ENCODE data around the gene PPIF.
A peak's percentile ranks its signal among the peaks of the same experiment; 100 is the strongest.

The PPIF gene

DNA sequence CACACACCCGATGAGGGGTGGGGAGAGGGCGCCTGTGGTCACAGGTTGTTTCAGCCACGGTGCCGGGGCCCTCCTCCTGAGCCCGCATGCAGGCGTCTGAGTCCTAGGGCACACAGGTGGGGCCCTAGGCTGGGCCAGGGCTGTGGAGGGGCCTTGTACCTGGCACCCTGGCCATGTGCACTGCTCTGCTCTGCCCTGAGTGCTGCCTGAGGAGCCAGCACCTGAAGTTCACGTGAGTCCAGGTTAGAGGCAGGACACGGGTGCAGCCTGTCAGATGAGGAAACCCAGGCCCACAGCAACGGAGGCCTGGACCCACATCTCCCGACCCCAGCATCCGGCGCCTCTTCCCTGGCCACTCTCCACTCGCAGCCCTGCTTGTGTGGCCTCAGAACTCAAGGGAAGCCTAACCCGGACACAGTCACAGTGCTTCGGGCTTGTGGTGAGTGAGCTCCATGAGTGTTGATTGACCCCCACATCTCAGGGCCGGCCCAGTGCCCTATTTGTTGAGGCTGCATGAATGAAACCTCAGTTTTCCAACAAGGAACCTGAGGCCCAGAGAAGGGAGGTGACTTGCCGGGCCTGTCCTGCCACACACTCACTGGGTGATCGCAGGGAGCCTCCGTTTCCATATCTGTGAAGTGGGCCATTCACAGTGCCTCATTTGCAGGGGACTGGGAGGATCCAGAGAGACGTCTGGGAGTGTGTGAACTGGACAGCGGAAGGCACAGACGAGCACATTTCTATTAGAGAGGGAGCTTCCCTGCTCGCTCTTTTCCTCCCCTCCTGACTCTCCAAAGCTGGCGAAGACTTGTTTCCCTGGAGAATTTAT, 39.6 kb downstream of the PPIF start:
- DNase-seq (ENCODE audit: low read depth in 2 of 2) = no peak

GRCh38 chr10:79387466-79387973, 40.3 kb downstream of the PPIF start:
- no peak for DNase-seq (ENCODE audit: low read depth in 2 of 2)

DNA sequence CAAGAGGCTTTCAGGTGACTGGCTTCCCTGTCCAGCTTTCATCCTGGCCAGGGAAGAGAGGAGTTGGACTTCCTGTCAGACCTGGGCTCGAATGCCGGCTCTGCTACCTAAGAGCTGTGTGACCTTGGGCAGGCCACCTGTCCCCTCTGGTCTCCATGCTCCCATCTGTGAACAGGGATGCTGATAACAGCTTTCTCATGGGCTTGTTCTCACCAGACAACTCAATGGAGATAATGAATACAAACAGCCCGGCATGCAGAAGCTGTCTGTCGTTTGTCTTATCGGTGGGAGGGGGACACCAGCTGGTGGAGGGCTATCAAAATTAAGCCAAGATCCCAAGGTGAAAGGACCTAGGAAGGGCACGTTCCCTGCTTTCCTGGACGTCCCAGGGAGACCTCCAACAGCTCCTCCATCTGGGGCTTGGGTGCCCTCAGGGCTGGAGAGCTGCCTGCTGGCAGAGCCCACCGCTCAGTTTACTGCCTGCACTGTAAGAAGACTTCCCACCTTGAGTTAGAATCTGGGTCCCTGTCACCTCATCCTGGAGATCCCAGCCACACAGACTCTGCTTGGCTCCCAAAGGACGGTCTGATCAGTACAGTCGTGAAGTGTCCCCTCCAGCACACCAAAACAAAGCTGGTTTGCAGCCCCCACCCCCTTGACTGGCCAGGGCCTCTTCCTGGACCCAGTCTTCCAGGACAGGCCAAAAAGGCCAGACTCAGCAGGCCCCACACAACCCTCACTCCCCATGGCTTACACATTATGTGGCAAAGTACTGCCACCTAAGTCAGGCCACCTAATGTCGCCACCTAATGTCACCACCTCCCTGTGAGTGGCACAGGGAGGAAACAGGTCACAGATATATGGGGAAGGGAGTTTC, 40.9 kb downstream of the PPIF start:
- no peak for DNase-seq (ENCODE audit: low read depth in 2 of 2)

DNA sequence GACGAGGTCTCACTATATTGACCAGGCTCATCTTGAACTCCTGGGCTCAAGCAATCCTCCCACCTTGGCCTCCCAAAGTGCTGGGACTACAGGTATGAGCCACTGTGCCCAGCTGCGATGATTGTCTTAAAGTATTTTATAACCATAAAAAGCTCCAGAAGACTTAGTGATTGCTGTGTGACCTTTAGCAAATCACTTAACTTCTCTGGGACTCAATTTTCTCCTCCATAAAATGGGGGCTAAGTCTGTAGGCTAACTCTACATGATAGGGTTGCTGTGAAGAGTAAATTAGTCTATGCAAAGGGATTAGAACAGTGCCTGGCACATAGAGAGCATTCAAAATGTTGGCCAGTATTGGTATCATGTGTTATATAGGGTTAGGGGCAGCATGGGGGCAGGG, 42.8 kb downstream of the PPIF start:
- no peak for DNase-seq (ENCODE audit: low read depth in 2 of 2)

DNA sequence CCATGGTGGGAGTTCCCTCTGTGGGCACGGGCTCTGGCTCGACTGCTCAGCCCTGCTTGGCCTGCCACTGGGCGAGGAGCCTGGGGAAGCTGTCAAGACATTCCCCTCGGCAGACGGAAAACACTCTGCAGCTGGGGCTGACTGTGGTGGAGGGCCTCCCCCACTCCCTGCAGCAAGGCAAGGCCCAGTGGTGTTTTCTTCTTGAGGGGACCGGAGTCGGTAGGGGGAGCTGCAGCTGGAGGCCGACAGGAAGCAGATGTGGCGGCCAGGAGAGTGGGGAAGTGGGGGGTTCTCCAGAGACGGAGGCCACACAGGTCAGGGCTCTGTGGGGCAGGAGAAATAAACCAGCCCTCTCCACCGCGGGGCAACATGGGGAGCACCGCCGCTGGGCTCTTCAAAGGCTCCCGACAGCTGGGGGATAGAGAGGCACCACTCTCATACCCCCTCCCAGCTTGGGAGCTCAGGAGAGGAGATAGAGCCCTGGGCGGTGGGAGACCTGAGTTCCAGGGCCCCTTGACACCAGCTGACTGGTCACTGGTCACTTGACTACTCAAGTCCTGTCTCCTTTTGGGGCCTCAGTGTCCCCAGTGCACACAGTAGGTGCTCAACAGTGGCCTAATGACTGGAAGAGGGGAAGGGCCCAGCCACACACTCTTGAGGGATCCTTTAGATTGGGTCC, 43.4 kb downstream of the PPIF start:
- no peak for DNase-seq (ENCODE audit: low read depth in 2 of 2)

DNA sequence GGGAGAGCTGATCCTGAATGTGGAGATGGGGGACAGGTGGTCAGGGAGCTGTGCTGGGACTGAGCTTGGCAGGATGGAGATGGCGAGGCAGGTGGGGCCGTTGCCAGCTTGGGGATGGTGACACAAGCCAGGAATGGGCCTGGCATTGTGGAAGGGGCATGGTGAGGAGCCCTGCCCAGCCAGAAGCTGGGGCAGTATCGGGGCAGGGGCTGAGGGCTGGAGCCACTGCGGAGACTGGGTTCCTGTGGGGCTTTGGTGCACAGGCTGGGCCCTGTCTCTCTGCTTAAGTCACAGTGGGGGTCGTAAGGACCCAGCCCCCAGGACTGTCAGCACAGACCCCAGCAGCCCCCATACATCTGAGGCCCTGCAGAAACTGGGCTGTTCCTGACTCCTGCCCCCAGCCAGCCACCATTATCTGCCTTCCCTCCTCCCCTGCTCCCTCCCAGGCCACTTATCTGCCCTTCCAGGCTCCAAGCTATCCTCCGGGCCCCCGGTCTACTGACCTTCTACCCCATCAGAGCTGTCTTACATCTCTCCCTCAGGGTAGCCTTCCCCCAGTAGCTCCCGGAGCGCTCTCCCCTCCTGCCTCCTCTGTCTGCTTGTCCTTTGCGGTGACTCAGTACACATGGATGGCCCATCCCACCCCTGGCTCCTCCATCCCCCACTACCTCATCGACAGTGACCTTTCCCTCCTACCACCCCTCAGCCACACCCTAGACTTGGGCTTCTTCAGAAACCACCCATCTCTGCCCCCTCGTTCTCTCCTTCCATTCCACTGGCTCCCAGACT, 44.2 kb downstream of the PPIF start:
- no peak for DNase-seq (ENCODE audit: low read depth in 2 of 2)

- no peak for DNase-seq (ENCODE audit: low read depth in 2 of 2)
These were observed 44.7 kb downstream of the PPIF start for GRCh38 chr10:79392020-79392398.

DNA sequence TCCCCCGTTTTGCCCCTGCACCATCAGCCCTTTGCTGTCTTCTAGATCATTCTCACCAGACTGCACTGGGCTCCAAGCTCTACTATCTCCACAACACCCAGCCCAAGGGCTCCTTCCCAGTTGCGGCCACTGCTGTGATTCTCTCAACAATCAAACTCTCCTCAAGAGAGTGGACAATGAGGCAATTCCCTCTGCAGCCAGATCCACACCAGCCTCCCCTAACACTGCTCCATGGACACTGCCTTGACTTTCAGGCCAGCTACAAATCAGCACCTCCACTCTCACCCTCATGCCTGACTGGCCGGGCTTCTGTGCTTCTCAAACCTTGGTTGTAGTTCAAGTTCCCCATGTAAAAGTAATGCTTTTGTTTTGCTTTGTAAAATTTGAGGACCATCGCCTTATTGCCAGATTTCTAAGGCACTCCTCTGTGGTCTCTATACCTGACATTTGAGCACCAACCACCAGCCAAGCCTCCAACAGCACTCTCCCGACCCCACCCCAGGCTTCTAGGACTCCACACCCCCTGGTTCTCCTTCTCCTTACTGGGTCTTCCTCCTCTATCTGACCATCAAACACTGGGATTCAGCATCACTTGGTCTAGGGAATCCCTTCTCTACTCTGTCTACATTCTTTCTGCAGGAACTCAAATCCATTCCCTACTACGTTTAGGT, 45.4 kb downstream of the PPIF start:
- DNase-seq (ENCODE audit: low read depth in 2 of 2) = no peak

DNA sequence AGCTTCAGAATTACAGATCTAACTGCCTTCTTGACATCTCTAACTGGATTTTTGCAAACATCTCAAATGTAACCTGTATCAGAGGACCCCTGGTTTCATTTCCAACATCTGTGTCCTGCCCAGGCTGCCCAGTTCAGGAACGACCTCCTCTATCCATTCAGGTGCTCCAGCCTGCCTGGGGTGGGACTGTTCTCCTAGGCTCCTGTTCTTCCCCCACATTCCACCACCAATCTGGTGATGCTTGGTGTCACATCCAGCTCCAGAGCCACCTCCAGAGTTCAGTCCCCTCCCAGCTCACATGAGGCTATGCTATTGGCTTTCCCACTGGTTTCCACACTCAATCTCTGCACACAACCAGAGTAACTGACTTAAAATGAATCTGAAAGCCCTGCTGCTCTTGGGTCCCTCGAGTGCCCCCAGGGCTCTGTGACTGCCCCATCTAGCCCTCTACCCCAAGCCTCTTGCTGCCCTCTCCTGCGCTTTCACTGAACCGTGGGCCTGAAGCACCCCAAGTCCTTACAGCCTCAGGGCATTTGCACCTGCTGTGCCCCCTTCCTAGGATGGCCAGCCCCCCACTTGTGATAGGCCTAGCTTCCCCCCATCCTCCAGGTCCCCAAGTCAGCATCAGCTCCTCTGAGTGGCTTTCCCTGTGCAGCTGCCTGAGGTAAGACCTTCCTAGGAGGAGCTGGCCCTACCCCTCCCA, 46.1 kb downstream of the PPIF start:
- no peak for DNase-seq (ENCODE audit: low read depth in 2 of 2)

- DNase-seq (ENCODE audit: low read depth in 2 of 2) = no peak
These were observed 46.8 kb downstream of the PPIF start for GRCh38 chr10:79393924-79394610.

DNA sequence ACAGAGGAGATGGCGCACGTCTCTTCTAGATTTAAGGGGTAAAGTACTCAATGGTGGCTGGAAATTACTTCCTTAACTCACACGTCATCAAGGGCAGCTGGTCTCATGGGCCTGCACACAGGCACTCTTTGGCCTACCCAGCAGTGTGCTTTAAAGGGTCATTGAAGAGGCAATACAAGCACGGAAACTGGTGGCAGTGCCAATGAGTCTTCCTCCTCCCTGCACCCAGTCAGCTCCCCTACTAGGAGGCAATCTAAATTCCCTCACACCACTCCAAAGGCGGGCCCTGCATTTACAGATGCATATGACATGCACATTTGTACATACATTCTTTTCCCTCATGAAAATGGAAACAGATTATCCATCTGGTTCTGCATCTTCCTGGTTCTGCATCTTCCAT, 47.4 kb downstream of the PPIF start:
- no peak for DNase-seq (ENCODE audit: low read depth in 2 of 2)

- DNase-seq (ENCODE audit: low read depth in 2 of 2) = no peak
These were observed 49.3 kb downstream of the PPIF start for GRCh38 chr10:79396520-79396919.

DNA sequence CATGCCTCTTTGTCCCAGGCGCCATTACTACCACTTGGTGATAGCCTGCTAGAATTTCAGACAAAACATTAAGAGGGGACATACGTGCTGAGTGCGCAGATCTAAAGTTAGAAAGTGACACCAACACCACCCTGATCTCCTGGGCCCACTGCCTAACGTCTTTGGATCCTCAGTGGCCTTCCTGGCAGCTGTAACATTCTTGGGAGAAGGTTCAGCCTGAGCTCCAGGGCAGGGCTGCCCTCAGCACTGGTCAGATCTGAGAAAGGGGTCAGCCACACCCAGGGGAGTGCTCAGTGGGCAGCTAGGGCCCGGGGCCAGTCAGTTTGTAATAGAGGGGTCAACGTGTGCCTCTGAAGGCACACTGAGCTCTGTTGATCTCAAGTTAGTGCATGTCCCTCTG, 49.8 kb downstream of the PPIF start:
- DNase-seq (ENCODE audit: low read depth in 2 of 2) = no peak

DNA sequence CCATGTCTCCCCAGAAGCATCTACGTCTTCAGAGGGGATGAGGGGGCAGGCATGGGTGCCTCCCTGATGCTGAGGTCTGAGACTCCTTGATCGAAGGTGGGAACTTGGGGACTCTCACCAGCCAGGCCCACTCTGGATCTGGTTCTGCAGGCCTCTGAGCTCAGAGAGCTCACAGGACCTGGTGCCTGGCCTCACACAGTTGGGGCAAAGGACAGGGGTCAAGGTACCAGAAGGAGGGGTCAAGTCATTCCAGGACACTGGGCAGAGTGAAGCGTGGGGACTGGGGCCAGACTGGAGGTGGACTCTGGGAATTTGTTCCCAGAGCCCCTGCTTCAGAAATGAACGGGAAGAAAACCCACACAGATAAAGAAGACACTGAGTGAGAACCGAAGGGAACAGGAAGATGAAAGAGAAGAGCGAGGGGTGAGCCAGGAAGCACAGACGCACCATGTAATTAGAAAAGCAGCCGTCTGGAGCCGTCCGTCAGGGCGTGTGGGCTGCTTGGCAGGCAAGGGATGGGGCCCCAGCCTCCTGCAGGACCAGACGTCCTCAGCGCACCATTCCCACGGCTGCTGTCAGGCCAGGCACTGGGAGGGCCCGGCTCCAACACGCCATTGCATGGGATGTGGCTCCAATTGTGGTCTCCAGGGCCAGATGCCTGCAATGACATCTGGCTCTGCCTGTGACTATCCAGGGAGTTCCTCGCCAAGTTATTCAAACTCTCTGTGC, 50.5 kb downstream of the PPIF start:
- DNase-seq (ENCODE audit: low read depth in 2 of 2) = no peak

DNA sequence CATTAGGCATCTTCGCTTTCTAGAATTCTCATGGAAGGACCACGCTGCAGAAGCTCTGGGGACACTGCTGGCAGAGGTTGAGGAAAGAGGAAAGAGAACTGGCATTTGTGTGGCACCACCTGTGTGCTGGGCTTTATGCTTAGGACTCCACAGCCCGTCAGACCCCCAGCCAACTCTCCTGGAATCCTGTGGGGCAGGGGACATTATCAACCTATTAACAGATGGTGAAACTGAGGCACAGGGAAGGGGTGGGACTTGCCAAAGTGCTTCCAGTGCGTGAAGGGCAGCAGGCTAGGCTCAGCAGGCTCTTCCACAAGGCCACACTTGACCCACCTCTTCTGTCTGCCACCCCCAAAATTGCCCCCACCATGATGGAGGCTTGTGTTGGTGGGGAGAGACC, 51.4 kb downstream of the PPIF start:
- no peak for DNase-seq (ENCODE audit: low read depth in 2 of 2)

DNA sequence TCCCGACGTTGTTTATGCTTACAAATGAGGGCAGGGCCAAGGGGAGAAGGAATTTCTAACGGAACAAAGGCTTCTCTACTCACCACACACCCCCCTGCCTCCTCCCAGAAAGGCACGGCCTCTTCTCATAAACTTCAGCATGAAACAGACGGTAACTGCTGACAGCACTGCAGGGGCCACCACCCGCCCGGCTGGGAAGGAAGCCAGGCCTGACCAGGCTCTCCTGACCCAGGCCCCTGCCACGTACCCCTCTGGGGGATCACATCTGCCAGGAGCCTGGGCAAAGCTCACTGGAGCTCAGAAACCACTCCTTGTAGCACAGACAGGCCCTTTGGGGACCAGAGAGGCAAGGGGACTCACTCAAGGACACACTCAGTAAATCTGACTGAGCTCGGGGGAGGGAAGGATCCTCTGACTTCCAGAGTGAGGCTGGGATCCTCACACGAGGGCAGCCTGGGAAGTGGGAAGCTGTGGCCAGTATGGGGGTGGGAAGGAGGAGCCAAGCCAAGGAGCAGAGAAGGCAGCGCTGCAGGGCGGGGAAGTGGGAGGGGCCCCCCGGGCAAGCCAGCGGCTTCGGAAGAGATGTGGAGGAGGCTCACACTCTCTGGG, 52.1 kb downstream of the PPIF start:
- peak; percentile 90 for DNase-seq (ENCODE audit: low read depth in 2 of 2)

DNA sequence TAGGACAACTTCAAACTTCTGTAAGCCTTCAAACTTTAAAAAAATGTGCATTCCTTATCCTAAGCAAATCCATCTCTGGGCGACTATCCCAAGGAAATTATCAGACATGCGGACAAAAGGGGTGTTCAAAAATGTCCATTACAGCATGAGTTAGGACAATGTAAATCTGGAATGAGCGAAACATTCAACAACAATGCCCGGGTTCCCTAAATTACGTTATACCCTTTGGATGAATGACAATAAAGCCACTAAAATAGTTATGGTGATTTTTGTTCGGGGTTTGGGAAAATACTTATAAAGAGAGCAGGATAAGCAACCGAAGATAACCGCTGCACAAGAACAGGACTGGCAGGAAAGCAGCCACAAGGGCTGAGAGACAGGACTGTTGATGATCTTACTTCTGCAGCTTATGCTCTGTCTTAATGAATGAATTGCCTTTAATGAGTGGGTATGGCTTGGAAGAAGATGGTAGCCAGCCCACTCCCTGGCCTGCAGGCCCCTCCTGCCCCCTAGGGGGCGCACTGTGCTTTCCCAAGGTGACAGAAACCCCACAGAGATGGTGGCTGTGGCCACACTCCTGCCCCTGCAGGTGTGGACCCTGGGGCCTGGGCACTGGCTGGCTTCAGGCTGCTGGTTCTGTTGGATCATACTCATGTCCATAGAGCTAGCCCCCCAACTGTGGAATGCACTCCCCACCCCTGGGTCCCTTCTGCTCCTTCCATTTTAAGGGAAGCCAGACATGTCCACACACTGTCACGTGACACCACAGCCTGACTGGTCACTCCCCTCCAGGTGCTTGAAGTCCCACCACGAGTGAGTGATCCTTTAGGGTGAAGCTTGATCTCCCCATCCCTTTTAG, 53.1 kb downstream of the PPIF start:
- DNase-seq (ENCODE audit: low read depth in 2 of 2) = no peak

Measured in fibroblast of skin of left quadriceps (primary cell).